Effector memory CD4-positive, alpha-beta T cell (primary cell): ENCODE results near the gene SLC25A33.
"Not testable (repeated sequence)": the region's sequence is repeated elsewhere in the genome, so short reads cannot be mapped to it uniquely, and the experiment has no call there.

ENCODE experiments used
- DNase-seq, 3 donors: peaks; one replicate each; pipeline ENCODE4 v3.0.0-alpha.2; 2020
- H3K27ac ChIP-seq: 2 replicates; pipeline ENCODE4 v1.7.0; 2013; ENCODE audit warnings: mild to moderate bottlenecking, low read length, moderate library complexity; ENCODE audit not compliant: insufficient read depth, poor library complexity, severe bottlenecking
- H3K27me3 ChIP-seq: replicated peaks from 2 replicates; pipeline ENCODE4 v1.7.0; 2013; ENCODE audit warnings: mild to moderate bottlenecking, low read length; ENCODE audit not compliant: insufficient read depth, control insufficient read depth, poor library complexity, severe bottlenecking
- H3K36me3 ChIP-seq: 2 replicates; pipeline ENCODE4 v1.7.0; 2013; ENCODE audit warnings: mild to moderate bottlenecking, low read length, moderate library complexity; ENCODE audit not compliant: control insufficient read depth, insufficient read depth
- H3K4me1 ChIP-seq: 2 replicates; pipeline ENCODE4 v1.7.0; 2013; ENCODE audit warnings: low read length, mild to moderate bottlenecking; ENCODE audit not compliant: control insufficient read depth, insufficient read depth, poor library complexity, severe bottlenecking
- H3K4me3 ChIP-seq: 2 replicates; pipeline ENCODE4 v1.7.0; 2013; ENCODE audit warnings: low read length, low read depth, mild to moderate bottlenecking; ENCODE audit not compliant: insufficient read depth, poor library complexity, severe bottlenecking
- H3K9me3 ChIP-seq: 2 replicates; pipeline ENCODE4 v1.7.0; 2013; ENCODE audit warnings: mild to moderate bottlenecking, low read length, moderate library complexity; ENCODE audit not compliant: control insufficient read depth

Gene SLC25A33

GRCh38 chr1:9506901-9507300 is 32.4 kb upstream of the SLC25A33 start:
- no peak overlapping the region for H3K27ac ChIP-seq
- no peak overlapping the region for H3K4me3 ChIP-seq
- no peaks in the 10 kb centered on the region for H3K27me3 ChIP-seq
- no peaks in the 10 kb centered on the region for H3K4me1 ChIP-seq
- no peaks in the 10 kb centered on the region for H3K36me3 ChIP-seq
- H3K9me3 ChIP-seq, result no peaks in the 10 kb centered on the region
- DNase-seq, result no peak

GRCh38 chr1:9510130-9510529 is 29.1 kb upstream of the SLC25A33 start:
- no peak for DNase-seq
- Histone ChIP-seq H3K27ac (no peak overlapping the region), H3K36me3 (no peaks in the 10 kb centered on the region), H3K4me3 (no peak overlapping the region), H3K4me1 (no peaks in the 10 kb centered on the region), H3K27me3 (no peaks in the 10 kb centered on the region), H3K9me3 (no peaks in the 10 kb centered on the region)

GRCh38 chr1:9515550-9515949 is 23.7 kb upstream of the SLC25A33 start:
- not testable (repeated sequence) for H3K9me3 ChIP-seq, H3K36me3 ChIP-seq, H3K27ac ChIP-seq, H3K4me3 ChIP-seq, H3K27me3 ChIP-seq, H3K4me1 ChIP-seq, DNase-seq

GRCh38 chr1:9518454-9518998 is 20.7 kb upstream of the SLC25A33 start:
- H3K27ac ChIP-seq, result no peak overlapping the region
- no peak overlapping the region for H3K4me3 ChIP-seq
- no peaks in the 10 kb centered on the region for H3K27me3 ChIP-seq
- no peaks in the 10 kb centered on the region for H3K36me3 ChIP-seq
- no peaks in the 10 kb centered on the region for H3K9me3 ChIP-seq
- no peak for DNase-seq
- no peaks in the 10 kb centered on the region for H3K4me1 ChIP-seq

- H3K9me3 ChIP-seq, result no peaks in the 10 kb centered on the region
- H3K4me1 ChIP-seq, result no peaks in the 10 kb centered on the region
- H3K36me3 ChIP-seq, result no peaks in the 10 kb centered on the region
- no peak for DNase-seq
- no peaks in the 10 kb centered on the region for H3K27me3 ChIP-seq
- H3K27ac ChIP-seq, result no peak overlapping the region
- H3K4me3 ChIP-seq, result no peak overlapping the region
These were observed 18.9 kb upstream of the SLC25A33 start for GRCh38 chr1:9520411-9520810.

- Histone ChIP-seq H3K9me3 (no peaks in the 10 kb centered on the region), H3K4me1 (no peaks in the 10 kb centered on the region), H3K27ac (no peak overlapping the region), H3K36me3 (no peaks in the 10 kb centered on the region), H3K27me3 (no peaks in the 10 kb centered on the region), H3K4me3 (no peak overlapping the region)
- no peak for DNase-seq
These were observed 10.1 kb upstream of the SLC25A33 start for GRCh38 chr1:9529190-9529589.

- no peak overlapping the region for H3K27ac ChIP-seq
- no peak for DNase-seq
- H3K9me3 ChIP-seq, result no peaks in the 10 kb centered on the region
- H3K27me3 ChIP-seq, result no peaks in the 10 kb centered on the region
- H3K4me3 ChIP-seq, result no peak overlapping the region
- no peaks in the 10 kb centered on the region for H3K4me1 ChIP-seq
- no peaks in the 10 kb centered on the region for H3K36me3 ChIP-seq
These were observed 8.9 kb upstream of the SLC25A33 start for GRCh38 chr1:9530320-9530719.

GRCh38 chr1:9534953-9535352 is 4.3 kb upstream of the SLC25A33 start:
- Histone ChIP-seq H3K4me3 (no peak overlapping the region), H3K36me3 (no peaks in the 10 kb centered on the region), H3K9me3 (no peaks in the 10 kb centered on the region), H3K27ac (no peak overlapping the region), H3K4me1 (peaks cover under 1% of the 10 kb centered on the region), H3K27me3 (no peaks in the 10 kb centered on the region)
- DNase-seq, result no peak

- Histone ChIP-seq H3K4me3 (no peak overlapping the region), H3K27ac (no peak overlapping the region), H3K4me1 (peaks cover 10% of the 10 kb centered on the region), H3K9me3 (no peaks in the 10 kb centered on the region), H3K36me3 (no peaks in the 10 kb centered on the region), H3K27me3 (no peaks in the 10 kb centered on the region)
- no peak for DNase-seq
These were observed 3.0 kb upstream of the SLC25A33 start for GRCh38 chr1:9536301-9536700.

GRCh38 chr1:9537863-9538668 is 1.2 kb upstream of the SLC25A33 start:
- H3K4me1 ChIP-seq, result peaks cover 10% of the 10 kb centered on the region
- H3K27me3 ChIP-seq, result no peaks in the 10 kb centered on the region
- no peaks in the 10 kb centered on the region for H3K36me3 ChIP-seq
- H3K4me3 ChIP-seq, result no peak overlapping the region
- DNase-seq, result no peak
- no peaks in the 10 kb centered on the region for H3K9me3 ChIP-seq
- H3K27ac ChIP-seq, result no peak overlapping the region
